ENCODE measurements around the gene KLHDC4.

DNA sequence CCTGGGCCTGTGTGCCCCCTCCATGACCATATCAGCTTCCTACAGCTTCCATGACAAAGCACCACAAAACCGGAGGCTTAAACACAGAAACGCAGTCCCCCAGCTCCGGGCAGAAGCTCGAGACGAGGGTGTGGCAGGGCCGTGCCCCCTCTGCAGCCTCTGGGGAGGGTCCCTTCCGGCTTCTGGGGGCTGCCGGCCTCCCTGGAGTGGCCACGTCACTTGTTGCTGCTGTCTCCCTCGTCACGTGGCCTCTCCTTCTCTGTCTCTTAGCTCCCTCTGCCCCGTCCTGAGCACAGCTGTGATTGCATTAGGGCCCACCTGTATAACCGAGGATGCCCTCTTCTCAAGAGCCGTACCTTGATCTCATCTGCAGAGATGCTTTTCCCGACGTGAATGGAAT is 98.9 kb downstream of the KLHDC4 start:
- TF ChIP-seq EZH2 (IDR thresholded peaks at IDR 0.05; ENCODE audit: borderline replicate concordance, low read length) = no peak
- TF ChIP-seq, protein P1, sequence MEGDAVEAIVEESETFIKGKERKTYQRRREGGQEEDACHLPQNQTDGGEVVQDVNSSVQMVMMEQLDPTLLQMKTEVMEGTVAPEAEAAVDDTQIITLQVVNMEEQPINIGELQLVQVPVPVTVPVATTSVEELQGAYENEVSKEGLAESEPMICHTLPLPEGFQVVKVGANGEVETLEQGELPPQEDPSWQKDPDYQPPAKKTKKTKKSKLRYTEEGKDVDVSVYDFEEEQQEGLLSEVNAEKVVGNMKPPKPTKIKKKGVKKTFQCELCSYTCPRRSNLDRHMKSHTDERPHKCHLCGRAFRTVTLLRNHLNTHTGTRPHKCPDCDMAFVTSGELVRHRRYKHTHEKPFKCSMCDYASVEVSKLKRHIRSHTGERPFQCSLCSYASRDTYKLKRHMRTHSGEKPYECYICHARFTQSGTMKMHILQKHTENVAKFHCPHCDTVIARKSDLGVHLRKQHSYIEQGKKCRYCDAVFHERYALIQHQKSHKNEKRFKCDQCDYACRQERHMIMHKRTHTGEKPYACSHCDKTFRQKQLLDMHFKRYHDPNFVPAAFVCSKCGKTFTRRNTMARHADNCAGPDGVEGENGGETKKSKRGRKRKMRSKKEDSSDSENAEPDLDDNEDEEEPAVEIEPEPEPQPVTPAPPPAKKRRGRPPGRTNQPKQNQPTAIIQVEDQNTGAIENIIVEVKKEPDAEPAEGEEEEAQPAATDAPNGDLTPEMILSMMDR (conservative IDR thresholded peaks at IDR 0.05 in 1 of 2, IDR thresholded peaks at IDR 0.05 in 1 of 2; ENCODE audit: extremely low read depth in 1 of 2, insufficient read depth in 1 of 2, low read depth in 1 of 2, low read length in 2 of 2) = no peak

Measured in mammary epithelial cell (primary cell).